SU-DHL-6 (cell line): ENCODE data around the gene TM9SF1.

Source experiments
- H2AFZ ChIP-seq: fragments of 200-600 bp; sonication (generic); 2 replicates; pipeline ENCODE4 v1.6.1; 2014; ENCODE audit warnings: low read depth, mild to moderate bottlenecking, moderate library complexity, mixed read lengths, antibody characterized with exemption, low read length; ENCODE audit not compliant: severe bottlenecking
- H3F3A ChIP-seq: fragments of 200-600 bp; shearing (Covaris generic); 2 replicates; pipeline ENCODE4 v1.6.0; 2016; ENCODE audit warnings: antibody characterized with exemption, mild to moderate bottlenecking; ENCODE audit not compliant: insufficient read depth
- H3K27ac ChIP-seq: fragments of 200-600 bp; sonication (generic); 2 replicates; pipeline ENCODE4 v1.5.1; 2016; ENCODE audit warnings: low read depth, mild to moderate bottlenecking, low read length, moderate library complexity, mixed read lengths
- H3K27me3 ChIP-seq: fragments of 200-600 bp; sonication (generic), shearing (Covaris generic); 2 replicates; pipeline ENCODE4 v1.6.0; 2014; ENCODE audit warnings: mild to moderate bottlenecking, low read length
- H3K36me3 ChIP-seq: fragments of 200-600 bp; sonication (generic); 2 replicates; pipeline ENCODE4 v1.6.1; 2014; ENCODE audit warnings: mild to moderate bottlenecking, low read length, mixed read lengths
- H3K4me2 ChIP-seq: fragments of 300-600, 200-600 bp; shearing (Covaris generic), sonication (generic); 2 replicates; pipeline ENCODE4 v1.6.0; 2014; ENCODE audit warnings: low read length, low read depth, mild to moderate bottlenecking; ENCODE audit not compliant: poor library complexity, severe bottlenecking
- H3K4me3 ChIP-seq: fragments of 200-600 bp; sonication (generic); 2 replicates; pipeline ENCODE4 v1.5.1; 2014; ENCODE audit warnings: antibody characterized with exemption, low read length, mild to moderate bottlenecking, mixed read lengths; ENCODE audit not compliant: insufficient read depth, poor library complexity, severe bottlenecking
- H3K79me2 ChIP-seq: fragments of 200-600 bp; sonication (generic); 2 replicates; pipeline ENCODE4 v1.6.1; 2014; ENCODE audit warnings: mild to moderate bottlenecking, low read length, moderate library complexity; ENCODE audit not compliant: insufficient read depth
- H3K9ac ChIP-seq: fragments of 200-600 bp; sonication (generic); 2 replicates; pipeline ENCODE4 v1.7.0; 2014; ENCODE audit warnings: mild to moderate bottlenecking, low read length
- H3K9me2 ChIP-seq: fragments of 200-600 bp; sonication (generic); replicated peaks from 2 replicates; pipeline ENCODE4 v1.6.1; 2014; ENCODE audit warnings: low read length; ENCODE audit not compliant: insufficient read depth
- H3K9me3 ChIP-seq: fragments of 200-600 bp; sonication (generic); 2 replicates; pipeline ENCODE4 v1.6.1; 2014; ENCODE audit warnings: low read length, mixed read lengths; ENCODE audit not compliant: insufficient read depth
- H4K20me1 ChIP-seq: fragments of 200-600 bp; sonication (generic); 2 replicates; pipeline ENCODE4 v1.6.1; 2014; ENCODE audit warnings: low read depth, mild to moderate bottlenecking, antibody characterized with exemption, low read length, moderate library complexity, mixed read lengths
- EZH2phosphoT487 ChIP-seq: fragments of 200-600 bp; sonication (generic), shearing (Covaris generic); conservative IDR thresholded peaks from 2 replicates; pipeline ENCODE4 v1.6.1; 2018; ENCODE audit warnings: mild to moderate bottlenecking, antibody characterized with exemption, low read length, moderate library complexity, mixed read lengths
- TF ChIP-seq, protein P1 (sequence below): fragments of 200-600 bp; sonication (generic); IDR thresholded peaks from one replicate; pipeline ENCODE4 v1.5.1; 2017; ENCODE audit warnings: antibody characterized with exemption, mild to moderate bottlenecking, low read length, moderate library complexity; ENCODE audit not compliant: insufficient read depth, poor library complexity, severe bottlenecking

TM9SF1 gene

DNA sequence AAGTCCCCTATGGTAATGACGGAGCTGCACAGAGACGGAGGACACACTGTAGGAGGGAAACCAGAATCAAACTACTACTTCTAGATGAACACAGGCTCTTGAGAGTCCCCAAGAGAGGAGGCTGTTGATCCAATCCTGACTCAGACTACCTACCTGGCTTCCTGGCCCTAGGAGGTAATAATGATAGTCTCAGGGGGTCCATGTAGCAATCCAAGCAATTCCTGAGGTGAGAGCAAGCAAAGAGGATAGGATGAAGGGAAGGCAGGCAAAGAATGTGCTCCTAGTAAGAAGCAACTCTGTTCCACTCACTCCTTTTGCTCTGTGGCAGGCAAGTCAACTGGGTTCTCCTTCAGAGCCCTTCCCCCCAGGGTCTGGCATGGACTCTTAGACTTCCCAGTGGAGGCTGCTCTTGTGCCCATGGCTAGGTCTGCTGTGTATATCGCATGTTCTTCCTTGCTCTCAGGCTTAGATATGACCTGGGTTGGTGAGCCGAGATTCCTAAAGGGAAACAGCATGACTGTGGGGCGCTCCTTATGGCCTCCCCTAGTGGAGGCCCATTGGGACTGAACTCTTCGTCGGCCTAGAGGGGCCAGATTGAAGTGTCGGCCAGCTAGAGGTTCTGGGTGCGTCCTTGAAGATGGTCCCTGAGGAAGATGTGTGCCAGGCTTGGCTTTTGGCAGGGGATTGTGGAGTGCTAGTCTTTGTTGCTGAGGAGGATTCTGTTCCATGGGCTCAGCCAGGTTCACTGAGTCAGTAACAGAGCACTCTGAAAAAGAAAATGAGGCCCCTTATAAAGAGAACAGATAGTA lies 45.1 kb upstream of the TM9SF1 start:
- H3K27me3 ChIP-seq = no peaks in the 10 kb centered on the region
- peak overlapping the region; percentile 2 for H3K4me2 ChIP-seq
- H3F3A ChIP-seq = no peaks in the 10 kb centered on the region
- H3K9ac ChIP-seq = no peak overlapping the region
- no peaks in the 10 kb centered on the region; the same call in 1 of the 2 replicates for H4K20me1 ChIP-seq
- peaks cover 7% of the 10 kb centered on the region; the same call in 1 of the 2 replicates for H3K79me2 ChIP-seq
- no peaks in the 10 kb centered on the region for H3K9me3 ChIP-seq
- TF ChIP-seq, protein P1, sequence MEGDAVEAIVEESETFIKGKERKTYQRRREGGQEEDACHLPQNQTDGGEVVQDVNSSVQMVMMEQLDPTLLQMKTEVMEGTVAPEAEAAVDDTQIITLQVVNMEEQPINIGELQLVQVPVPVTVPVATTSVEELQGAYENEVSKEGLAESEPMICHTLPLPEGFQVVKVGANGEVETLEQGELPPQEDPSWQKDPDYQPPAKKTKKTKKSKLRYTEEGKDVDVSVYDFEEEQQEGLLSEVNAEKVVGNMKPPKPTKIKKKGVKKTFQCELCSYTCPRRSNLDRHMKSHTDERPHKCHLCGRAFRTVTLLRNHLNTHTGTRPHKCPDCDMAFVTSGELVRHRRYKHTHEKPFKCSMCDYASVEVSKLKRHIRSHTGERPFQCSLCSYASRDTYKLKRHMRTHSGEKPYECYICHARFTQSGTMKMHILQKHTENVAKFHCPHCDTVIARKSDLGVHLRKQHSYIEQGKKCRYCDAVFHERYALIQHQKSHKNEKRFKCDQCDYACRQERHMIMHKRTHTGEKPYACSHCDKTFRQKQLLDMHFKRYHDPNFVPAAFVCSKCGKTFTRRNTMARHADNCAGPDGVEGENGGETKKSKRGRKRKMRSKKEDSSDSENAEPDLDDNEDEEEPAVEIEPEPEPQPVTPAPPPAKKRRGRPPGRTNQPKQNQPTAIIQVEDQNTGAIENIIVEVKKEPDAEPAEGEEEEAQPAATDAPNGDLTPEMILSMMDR = no peak
- no peak for TF ChIP-seq EZH2phosphoT487
- H3K36me3 ChIP-seq = no peaks in the 10 kb centered on the region; the same call in 1 of the 2 replicates
- no peak overlapping the region for H3K27ac ChIP-seq
- no peaks in the 10 kb centered on the region for H3K9me2 ChIP-seq
- H2AFZ ChIP-seq = no peak overlapping the region
- H3K4me3 ChIP-seq = no peak overlapping the region

DNA sequence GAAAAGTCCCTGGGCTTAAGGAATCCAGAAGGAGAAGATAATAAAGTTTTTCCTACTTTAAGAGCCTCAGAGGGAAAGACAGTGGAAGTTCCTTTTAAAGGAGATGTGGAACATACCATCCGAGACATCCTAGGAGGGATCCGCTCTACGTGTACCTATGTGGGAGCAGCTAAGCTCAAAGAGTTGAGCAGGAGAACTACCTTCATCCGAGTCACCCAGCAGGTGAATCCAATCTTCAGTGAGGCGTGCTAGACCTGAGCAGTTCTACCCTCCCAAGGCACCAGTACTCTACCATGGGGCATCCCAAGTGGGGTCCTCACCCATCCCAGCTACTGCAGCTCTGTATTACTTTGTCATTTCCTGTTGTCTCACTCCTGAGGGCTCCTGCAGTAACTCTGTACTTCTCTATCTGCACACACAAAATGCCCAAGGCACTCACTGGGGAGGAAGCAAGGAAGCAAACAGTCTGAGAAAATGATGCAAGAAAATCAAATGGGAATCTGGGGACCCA lies 43.3 kb upstream of the TM9SF1 start:
- no peak overlapping the region for H3K4me2 ChIP-seq
- H3K79me2 ChIP-seq = peaks cover 14% of the 10 kb centered on the region; the same call in 1 of the 2 replicates
- no peak overlapping the region for H3K4me3 ChIP-seq
- no peak overlapping the region for H2AFZ ChIP-seq
- no peak overlapping the region for H3K27ac ChIP-seq
- H3F3A ChIP-seq = peaks cover 12% of the 10 kb centered on the region; the same call in 1 of the 2 replicates
- H3K27me3 ChIP-seq = no peaks in the 10 kb centered on the region
- H3K9ac ChIP-seq = no peak overlapping the region
- H3K9me2 ChIP-seq = no peaks in the 10 kb centered on the region
- H3K36me3 ChIP-seq = no peaks in the 10 kb centered on the region; the same call in 1 of the 2 replicates
- no peaks in the 10 kb centered on the region; the same call in 1 of the 2 replicates for H4K20me1 ChIP-seq
- H3K9me3 ChIP-seq = no peaks in the 10 kb centered on the region
- TF ChIP-seq, protein P1 = no peak
- no peak for TF ChIP-seq EZH2phosphoT487

DNA sequence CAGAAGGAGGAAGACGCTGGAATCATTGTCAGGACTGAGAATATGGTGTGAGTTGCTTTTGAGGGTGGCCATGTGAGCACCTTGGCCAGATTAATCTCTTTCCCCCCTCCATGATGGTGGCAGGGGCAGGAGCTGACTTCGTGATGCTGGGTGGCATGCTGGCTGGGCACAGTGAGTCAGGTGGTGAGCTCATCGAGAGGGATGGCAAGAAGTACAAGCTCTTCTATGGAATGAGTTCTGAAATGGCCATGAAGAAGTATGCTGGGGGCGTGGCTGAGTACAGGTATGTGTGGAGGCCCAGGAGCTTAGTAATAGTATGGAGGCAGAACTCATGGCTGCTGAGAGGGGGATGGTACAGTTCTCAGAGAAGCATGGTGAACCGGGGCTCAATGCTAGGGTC lies 42.9 kb upstream of the TM9SF1 start:
- TF ChIP-seq, protein P1 = no peak
- no peak for TF ChIP-seq EZH2phosphoT487
- peaks cover 14% of the 10 kb centered on the region; the same call in 1 of the 2 replicates for H3K79me2 ChIP-seq
- H3K27ac ChIP-seq = no peak overlapping the region
- no peak overlapping the region for H3K4me3 ChIP-seq
- no peak overlapping the region for H3K4me2 ChIP-seq
- H3F3A ChIP-seq = peaks cover 13% of the 10 kb centered on the region; the same call in 1 of the 2 replicates
- H3K27me3 ChIP-seq = no peaks in the 10 kb centered on the region
- no peaks in the 10 kb centered on the region; the same call in 1 of the 2 replicates for H4K20me1 ChIP-seq
- no peaks in the 10 kb centered on the region; the same call in 1 of the 2 replicates for H3K36me3 ChIP-seq
- no peaks in the 10 kb centered on the region for H3K9me2 ChIP-seq
- no peak overlapping the region for H2AFZ ChIP-seq
- no peaks in the 10 kb centered on the region for H3K9me3 ChIP-seq
- no peak overlapping the region for H3K9ac ChIP-seq
